AG04450 (cell line): Measurements from ENCODE around the gene FAU. TPM values are rescaled to one million over a fixed set of nuclear protein-coding genes. Genes with fewer than 3 reads are reported as not detected.
A peak's percentile ranks its signal among the peaks of the same experiment; 100 is the strongest.

Experiments
- CTCF ChIA-PET: fragments of 300-600, 350-600 bp; formaldehyde crosslinking; extraction: SDS; loops from one replicate; lab custom pipeline; 2022; ENCODE audit warnings: antibody characterized with exemption, inconsistent platforms; lab: Charles Lee
- POLR2A ChIA-PET: fragments of 350-600 bp; formaldehyde crosslinking; extraction: SDS; loops from one replicate; lab custom pipeline; 2021; ENCODE audit warnings: antibody characterized with exemption, inconsistent platforms; lab: Yijun Ruan, JAX
- DNase-seq: peaks from one replicate; pipeline ENCODE4 v3.0.0-alpha.2; 2011; ENCODE audit warnings: low read depth, low spot score
- H3K27ac ChIP-seq: one replicate; pipeline ENCODE4 v1.5.1; 2012; ENCODE audit warnings: low read depth, low read length, control low read depth
- H3K27me3 ChIP-seq: one replicate; pipeline ENCODE4 v1.6.0; 2012; ENCODE audit warnings: low read length; ENCODE audit not compliant: control insufficient read depth, insufficient read depth
- H3K4me3 ChIP-seq: 2 replicates; pipeline ENCODE4 v1.5.1; 2011; ENCODE audit warnings: mild to moderate bottlenecking, low read depth, low read length, control low read depth
- H3K9me3 ChIP-seq: 2 replicates; pipeline ENCODE4 v1.5.1; 2012; ENCODE audit warnings: low read length; ENCODE audit not compliant: control insufficient read depth, insufficient read depth
- polyA plus RNA-seq: library from polyadenylated mRNA; depleted of rRNA; stranded (reverse); fragments of >200 nt; gene quantifications from 2 replicates; pipeline ENCODE4 v1.2.3, GENCODE V29; 2011
- TF ChIP-seq, protein P1 (sequence below): IDR thresholded peaks from 2 replicates; pipeline ENCODE4 v1.5.1; 2011; ENCODE audit warnings: low read depth, low read length, control low read depth, inconsistent platforms

The FAU gene
- polyA plus RNA-seq, 1 experiment = 426 TPM

DNA sequence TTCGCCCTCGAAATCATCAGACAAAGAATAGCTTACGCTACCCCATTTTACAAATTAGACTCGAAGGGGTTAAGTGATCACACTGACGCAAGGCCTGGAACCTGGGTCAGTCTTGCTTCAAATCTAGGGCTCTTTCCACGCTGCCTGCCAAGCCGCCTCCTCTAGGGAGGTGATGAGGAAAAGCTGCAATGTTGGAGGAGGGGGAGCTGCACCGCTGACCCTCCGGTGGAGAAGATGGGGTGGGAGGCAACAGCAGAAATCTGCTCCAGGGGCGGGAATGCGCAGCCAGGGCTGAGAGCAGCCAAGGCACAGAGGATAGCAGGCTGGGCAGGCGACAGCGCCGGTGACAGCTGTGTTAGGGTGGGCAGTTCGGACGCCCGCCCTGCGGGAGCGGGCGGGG lies 11.8 kb upstream of the FAU start:
- ChIA-PET POLR2A (interaction anchor here (0.6 to 2.6 kb wide), 4 partner anchors 12 to 725 kb away, joined by 3 to 20 read pairs (median 10); partner anchors contain the start of genes FAU, MRPL49, TM7SF2 and ZNHIT2), CTCF (no interaction called here)
- H3K27ac ChIP-seq = peak overlapping the region; percentile 99
- TF ChIP-seq, protein P1, sequence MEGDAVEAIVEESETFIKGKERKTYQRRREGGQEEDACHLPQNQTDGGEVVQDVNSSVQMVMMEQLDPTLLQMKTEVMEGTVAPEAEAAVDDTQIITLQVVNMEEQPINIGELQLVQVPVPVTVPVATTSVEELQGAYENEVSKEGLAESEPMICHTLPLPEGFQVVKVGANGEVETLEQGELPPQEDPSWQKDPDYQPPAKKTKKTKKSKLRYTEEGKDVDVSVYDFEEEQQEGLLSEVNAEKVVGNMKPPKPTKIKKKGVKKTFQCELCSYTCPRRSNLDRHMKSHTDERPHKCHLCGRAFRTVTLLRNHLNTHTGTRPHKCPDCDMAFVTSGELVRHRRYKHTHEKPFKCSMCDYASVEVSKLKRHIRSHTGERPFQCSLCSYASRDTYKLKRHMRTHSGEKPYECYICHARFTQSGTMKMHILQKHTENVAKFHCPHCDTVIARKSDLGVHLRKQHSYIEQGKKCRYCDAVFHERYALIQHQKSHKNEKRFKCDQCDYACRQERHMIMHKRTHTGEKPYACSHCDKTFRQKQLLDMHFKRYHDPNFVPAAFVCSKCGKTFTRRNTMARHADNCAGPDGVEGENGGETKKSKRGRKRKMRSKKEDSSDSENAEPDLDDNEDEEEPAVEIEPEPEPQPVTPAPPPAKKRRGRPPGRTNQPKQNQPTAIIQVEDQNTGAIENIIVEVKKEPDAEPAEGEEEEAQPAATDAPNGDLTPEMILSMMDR = no peak
- no peaks in the 10 kb centered on the region for H3K27me3 ChIP-seq
- H3K4me3 ChIP-seq = peak overlapping the region; percentile 95
- H3K9me3 ChIP-seq = no peaks in the 10 kb centered on the region; the same call in 1 of the 2 replicates
- DNase-seq = no peak

DNA sequence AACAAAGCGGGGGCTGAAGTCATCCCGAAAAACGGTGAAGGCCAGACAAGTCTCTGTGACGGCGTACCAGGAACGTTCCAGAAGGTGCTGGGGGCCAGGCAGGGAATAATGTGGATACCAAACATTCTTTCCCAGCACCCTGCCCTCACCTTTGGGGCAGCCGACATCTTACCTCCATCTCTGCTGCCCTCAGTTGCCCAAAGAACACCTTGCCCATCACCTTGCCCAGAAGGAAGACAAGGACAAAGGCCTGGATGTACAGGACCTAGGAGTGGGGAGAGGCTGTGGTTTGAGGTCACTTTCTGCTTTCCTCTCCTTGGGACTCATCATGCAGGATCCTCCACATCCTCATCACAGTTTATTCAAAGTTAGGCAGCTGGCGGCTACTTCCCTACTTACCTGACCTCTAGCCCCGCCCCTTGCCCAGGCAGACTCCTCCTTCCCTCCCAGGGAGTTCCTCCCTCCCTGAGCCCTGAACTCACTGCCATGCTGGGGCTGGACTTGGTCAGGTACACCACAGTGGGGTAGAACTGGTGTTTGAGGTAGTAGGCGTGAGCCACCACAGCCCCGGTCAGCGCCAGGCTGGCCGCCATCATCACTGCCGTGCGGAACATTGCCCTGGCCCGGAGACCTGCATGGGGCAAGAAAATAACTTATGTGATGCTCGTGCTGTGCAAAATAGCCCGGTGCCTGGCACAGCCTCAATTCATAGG lies 11.2 kb upstream of the FAU start:
- no peaks in the 10 kb centered on the region; the same call in 1 of the 2 replicates for H3K9me3 ChIP-seq
- CTCF ChIA-PET = no interaction called here
- no peaks in the 10 kb centered on the region for H3K27me3 ChIP-seq
- no peak for DNase-seq
- peak overlapping the region; percentile 21 for H3K27ac ChIP-seq
- TF ChIP-seq, protein P1 = no peak
- POLR2A ChIA-PET = interaction anchor here (0.6 to 2.6 kb wide), 3 partner anchors 15 to 725 kb away, joined by 3 to 14 read pairs (median 7); partner anchors contain the start of genes TM7SF2 and ZNHIT2
- peak overlapping the region; percentile 95 for H3K4me3 ChIP-seq

DNA sequence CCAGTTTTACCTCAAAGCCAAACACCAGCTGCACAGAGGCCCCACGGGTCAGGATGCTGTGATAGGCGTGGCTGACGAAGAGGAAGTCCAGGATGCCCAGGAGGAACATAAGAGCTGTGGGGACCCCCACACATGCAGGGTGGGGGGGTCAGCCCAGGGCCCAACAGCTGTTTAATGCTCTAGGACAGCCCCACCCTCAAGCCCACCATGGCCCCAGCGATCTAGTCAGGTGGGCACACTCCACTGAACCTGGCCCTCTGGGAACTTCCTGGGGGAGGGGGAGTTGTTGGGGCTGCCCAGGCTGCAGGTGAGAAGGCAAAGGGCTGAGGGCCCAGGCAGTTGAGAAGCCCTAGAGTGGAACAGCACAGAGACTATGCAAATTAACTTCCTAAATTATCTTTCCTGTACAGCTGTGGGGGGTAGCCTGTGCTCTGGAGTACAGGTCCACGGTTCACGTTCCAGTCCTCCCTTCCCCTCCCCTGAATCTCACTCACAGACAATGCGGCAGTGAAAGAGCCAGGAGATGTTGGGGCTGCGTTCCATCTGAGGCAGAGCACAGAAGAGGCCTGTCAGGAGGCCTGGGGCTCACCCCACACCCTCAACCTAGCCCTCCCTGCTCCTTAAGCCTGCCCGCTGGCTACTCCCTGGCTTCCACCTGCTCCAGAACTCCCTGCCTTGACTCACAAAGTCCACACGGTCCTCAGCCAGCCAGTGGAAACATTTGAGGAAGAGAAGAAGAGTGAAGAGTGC lies 10.5 kb upstream of the FAU start:
- H3K9me3 ChIP-seq = no peaks in the 10 kb centered on the region; the same call in 1 of the 2 replicates
- peak overlapping the region; percentile 95 for H3K4me3 ChIP-seq
- no peak for DNase-seq
- no peaks in the 10 kb centered on the region for H3K27me3 ChIP-seq
- CTCF ChIA-PET = interaction anchor here (1.4 kb wide), 1 partner anchor 22 kb away, joined by 3 read pairs; no protein-coding TSS in a partner anchor
- TF ChIP-seq, protein P1 = no peak
- POLR2A ChIA-PET = no interaction called here
- no peak overlapping the region for H3K27ac ChIP-seq

DNA sequence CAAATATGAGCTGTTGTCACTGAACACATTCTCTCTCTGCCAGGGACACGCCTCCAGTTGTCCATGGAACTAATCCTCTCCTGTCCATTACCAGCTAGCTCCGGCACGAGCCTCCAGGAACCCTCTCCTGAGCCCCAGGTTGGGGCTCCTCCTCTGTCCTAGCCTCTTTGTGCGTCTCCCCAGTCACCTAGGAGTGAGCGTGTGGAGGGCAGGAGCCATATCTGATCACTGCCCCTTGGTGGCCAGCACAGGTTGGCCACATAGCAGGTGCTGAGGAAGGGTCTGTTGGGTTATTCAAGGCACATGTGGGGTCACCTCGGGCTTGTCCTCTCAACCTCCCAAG lies 9.9 kb upstream of the FAU start:
- Histone ChIP-seq H3K27me3 (no peaks in the 10 kb centered on the region), H3K4me3 (no peak overlapping the region), H3K9me3 (no peaks in the 10 kb centered on the region; the same call in 1 of the 2 replicates), H3K27ac (no peak overlapping the region)
- DNase-seq = no peak
- POLR2A ChIA-PET = no interaction called here
- TF ChIP-seq, protein P1 = no peak
- CTCF ChIA-PET = interaction anchor here (1.4 kb wide), 1 partner anchor 21 kb away, joined by 3 read pairs; no protein-coding TSS in a partner anchor
